DMS53 (cell line): ENCODE results near the gene AFDN.

Experiments
- DNase-seq: peaks from one replicate; lab custom pipeline; 2025; lab: John Stamatoyannopoulos, UW

Gene AFDN

GRCh38 chr6:167794161-167795157 lies 32.3 kb upstream of the AFDN start:
- no peak for DNase-seq

- DNase-seq = no peak
These were observed 31.3 kb upstream of the AFDN start for GRCh38 chr6:167795321-167795811.

- DNase-seq = no peak
These were observed 30.9 kb upstream of the AFDN start for GRCh38 chr6:167795874-167796191.

GRCh38 chr6:167796192-167796981 lies 30.3 kb upstream of the AFDN start:
- DNase-seq = peak; percentile 58

- DNase-seq = peak; percentile 58
These were observed 29.7 kb upstream of the AFDN start for GRCh38 chr6:167797011-167797471.

- DNase-seq = no peak
These were observed 29.0 kb upstream of the AFDN start for GRCh38 chr6:167797476-167798265.

- no peak for DNase-seq
These were observed 28.3 kb upstream of the AFDN start for GRCh38 chr6:167798453-167798852.

GRCh38 chr6:167799033-167799821 lies 27.5 kb upstream of the AFDN start:
- peak; percentile 43 for DNase-seq

- no peak for DNase-seq
These were observed 26.2 kb upstream of the AFDN start for GRCh38 chr6:167800549-167800948.

- DNase-seq = no peak
These were observed 25.4 kb upstream of the AFDN start for GRCh38 chr6:167801263-167801662.

GRCh38 chr6:167802339-167802738 lies 24.4 kb upstream of the AFDN start:
- no peak for DNase-seq

GRCh38 chr6:167803816-167804215 lies 22.9 kb upstream of the AFDN start:
- no peak for DNase-seq

GRCh38 chr6:167804281-167805013 lies 22.3 kb upstream of the AFDN start:
- DNase-seq = no peak

- DNase-seq = no peak
These were observed 21.2 kb upstream of the AFDN start for GRCh38 chr6:167805349-167806060.

GRCh38 chr6:167806061-167806700 lies 20.5 kb upstream of the AFDN start:
- DNase-seq = no peak

- no peak for DNase-seq
These were observed 19.5 kb upstream of the AFDN start for GRCh38 chr6:167807200-167807599.

GRCh38 chr6:167807756-167808155 lies 19.0 kb upstream of the AFDN start:
- DNase-seq = no peak

GRCh38 chr6:167811040-167811439 lies 15.7 kb upstream of the AFDN start:
- no peak for DNase-seq

GRCh38 chr6:167811442-167812087 lies 15.1 kb upstream of the AFDN start:
- DNase-seq = no peak
